T follicular helper cell (primary cell): ENCODE data around the gene ARRB2.

Experiments
- DNase-seq: peaks from one replicate; pipeline ENCODE4 v3.0.0-alpha.2; 2020; ENCODE audit warnings: low read depth

Gene ARRB2

DNA sequence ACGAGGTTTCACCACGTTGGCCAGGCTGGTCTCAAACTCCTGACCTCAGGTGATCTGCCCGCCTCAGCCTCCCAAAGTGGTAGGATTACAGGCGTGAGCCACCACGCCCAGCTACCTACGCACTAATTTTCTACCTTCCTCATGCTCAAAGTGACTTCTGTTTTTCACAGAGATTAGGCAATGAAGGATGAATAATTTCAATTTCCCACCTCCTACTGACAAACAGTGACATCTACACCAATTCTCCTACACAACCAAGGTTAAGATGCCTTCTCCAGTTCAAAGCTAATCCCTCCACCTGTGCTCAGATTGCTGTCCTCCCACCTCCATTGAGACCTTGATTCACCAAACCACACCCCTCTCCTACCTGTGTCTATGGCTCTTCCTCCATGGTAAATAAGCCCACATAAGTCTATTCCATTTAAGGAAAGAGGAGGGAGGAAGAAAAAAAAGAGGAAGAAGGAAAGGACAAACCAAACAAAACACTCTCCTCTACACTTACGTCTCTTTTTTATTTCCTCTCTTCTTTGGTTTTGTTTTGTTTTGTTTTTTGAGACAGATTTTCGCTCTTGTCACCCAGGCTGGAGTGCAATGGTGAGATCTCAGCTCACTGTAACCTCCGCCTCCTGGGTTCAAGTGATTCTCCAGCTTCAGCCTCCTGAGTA is 15.3 kb downstream of the ARRB2 start:
- DNase-seq, result no peak

DNA sequence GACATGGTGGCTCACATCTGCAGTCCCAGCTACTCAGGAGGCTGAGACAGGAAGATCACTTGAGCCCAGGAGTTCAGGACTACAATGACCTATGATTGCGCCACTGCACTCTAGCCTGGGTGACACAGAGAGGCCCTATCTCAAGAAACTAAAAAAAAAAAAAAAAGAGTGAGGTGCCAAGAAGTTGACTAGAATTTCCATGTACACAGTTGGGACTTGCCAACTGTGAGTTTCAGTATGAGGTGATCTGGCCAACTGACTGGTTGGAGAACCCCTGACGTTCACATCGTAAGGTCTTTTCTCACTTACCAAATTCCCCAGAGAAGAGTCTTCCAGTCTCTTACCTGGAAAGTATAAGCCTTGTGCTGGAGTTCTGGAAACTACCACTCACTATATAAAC is 17.7 kb downstream of the ARRB2 start:
- DNase-seq, result no peak

- DNase-seq, result no peak
Measured at GRCh38 chr17:4733073-4733531, 22.7 kb downstream of the ARRB2 start.

DNA sequence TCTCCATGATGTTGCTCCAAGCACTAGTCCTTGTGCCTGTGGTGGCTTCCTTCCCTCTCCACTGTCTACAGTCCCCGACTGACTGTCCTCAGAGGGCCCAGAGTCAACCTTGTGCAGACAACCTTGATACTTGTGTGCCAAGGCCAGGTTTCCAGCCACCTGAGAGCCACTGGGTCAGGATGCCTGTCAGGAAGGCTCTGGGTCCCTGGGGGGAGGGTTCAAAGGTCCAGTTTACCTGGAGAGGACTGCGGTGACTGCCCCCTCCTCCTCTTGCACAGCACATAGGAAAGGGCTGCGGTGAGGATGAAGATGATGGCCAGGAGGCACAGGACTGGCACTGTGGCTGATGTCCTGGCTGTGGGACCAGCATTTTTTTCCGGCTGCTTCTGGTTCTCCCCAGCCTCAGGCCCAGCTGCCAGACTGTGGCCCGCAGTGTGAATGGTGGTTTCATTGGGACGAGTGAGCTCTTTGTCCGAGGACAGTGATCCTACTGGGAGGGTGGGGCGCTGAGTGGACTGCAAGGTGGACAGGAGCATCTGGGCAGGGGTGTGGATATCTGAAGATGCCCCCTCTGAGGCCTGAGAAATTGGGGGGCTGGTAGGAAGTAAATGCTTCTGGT is 24.5 kb downstream of the ARRB2 start:
- no peak for DNase-seq

- DNase-seq, result no peak
Measured at GRCh38 chr17:4735876-4736651, 25.6 kb downstream of the ARRB2 start.

GRCh38 chr17:4738136-4739121 is 28.0 kb downstream of the ARRB2 start:
- no peak for DNase-seq

- DNase-seq, result peak; percentile 51
Measured at GRCh38 chr17:4739122-4740024, 28.9 kb downstream of the ARRB2 start, which contains the start of the genes CXCL16 and ZMYND15. Gene CXCL16, minus strand, starts transcription at chr17:4739928. Its CDS starts 589 bp downstream, at chr17:4739339. Gene ZMYND15, plus strand, starts transcription at chr17:4739833. Its CDS starts 716 bp downstream, at chr17:4740549.

DNA sequence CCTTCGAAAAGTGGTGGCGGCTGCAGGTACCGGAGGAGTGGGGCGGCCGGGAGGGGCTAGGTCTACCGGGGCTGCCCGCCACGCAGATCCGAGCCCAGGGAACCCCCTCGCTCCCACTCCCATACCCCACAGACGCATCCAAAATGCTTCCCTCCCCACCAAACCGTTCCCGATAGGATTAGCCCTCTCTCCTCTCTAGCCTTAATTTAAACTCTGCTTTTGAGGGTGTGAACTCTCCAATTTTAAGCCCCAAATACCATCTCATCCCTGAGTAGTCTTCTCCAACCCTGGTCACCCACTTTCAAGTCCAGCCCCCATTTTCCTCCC is 29.6 kb downstream of the ARRB2 start:
- DNase-seq, result no peak

GRCh38 chr17:4740584-4740983 is 30.2 kb downstream of the ARRB2 start:
- DNase-seq, result no peak

- no peak for DNase-seq
Measured at GRCh38 chr17:4741544-4741943, 31.1 kb downstream of the ARRB2 start.

GRCh38 chr17:4742133-4742532 is 31.7 kb downstream of the ARRB2 start:
- no peak for DNase-seq

GRCh38 chr17:4742629-4743028 is 32.2 kb downstream of the ARRB2 start:
- DNase-seq, result no peak

DNA sequence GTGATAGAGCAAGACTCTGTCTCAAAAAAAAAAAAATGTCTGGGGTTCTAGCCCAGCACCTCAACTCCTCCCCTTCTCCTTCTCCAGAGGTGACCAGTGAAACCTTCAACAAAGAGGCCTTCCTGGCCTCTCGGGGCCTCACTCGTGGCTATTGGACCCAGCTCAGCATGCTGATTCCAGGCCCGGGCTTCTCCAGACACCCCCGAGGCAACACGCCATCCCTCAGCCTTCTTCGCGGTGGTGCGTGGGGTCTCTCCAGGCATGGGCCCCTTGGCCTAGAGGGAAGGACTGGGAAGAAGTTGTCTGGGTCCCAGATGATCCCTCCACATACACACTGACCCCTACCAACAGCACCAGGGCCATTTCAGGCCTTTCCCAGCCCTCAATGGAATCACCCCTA is 32.8 kb downstream of the ARRB2 start:
- no peak for DNase-seq

GRCh38 chr17:4743898-4744297 is 33.5 kb downstream of the ARRB2 start:
- no peak for DNase-seq

DNA sequence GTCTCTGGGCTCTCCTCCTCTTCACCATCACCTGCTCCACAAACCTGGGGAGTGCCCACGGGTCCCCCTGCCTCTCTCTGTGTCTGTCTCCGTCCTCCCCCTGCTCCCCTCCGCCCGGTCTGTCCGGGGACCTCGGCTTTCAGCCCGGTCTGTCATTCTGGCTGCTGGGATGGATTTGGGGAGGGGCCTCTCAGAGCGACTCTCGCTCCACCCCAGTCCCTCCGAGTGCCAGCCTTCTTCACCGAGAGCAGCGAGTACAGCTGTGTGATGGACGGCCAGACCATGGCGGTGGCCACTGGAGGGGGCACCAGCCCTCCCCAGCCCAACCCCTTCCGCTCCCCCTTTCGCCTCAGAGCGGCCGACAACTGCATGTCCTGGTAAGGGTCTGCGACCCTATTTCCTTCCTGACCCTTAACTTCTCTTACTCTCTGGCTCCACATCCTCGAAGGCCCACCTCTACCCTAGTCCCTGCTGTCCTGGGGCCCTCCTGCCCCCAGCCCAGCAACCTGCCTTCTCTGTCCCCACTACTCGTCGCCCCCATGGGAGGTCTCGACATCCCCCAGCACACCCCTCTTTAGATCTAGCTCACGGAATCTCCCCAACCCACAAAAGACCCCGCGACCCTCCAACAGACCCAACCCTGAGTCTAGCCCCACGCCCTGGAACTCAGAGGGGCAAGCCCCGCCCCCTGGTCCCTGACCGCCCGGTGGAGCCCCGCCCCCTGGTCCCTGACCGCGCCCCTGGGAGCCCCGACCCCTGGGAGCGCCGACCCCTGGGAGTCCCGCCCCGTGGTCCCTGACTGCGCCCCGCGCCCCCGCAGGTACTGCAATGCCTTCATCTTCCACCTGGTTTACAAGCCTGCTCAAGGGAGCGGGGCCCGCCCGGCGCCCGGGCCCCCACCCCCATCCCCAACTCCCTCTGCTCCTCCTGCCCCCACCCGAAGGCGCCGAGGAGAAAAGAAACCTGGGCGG is 34.9 kb downstream of the ARRB2 start:
- no peak for DNase-seq

DNA sequence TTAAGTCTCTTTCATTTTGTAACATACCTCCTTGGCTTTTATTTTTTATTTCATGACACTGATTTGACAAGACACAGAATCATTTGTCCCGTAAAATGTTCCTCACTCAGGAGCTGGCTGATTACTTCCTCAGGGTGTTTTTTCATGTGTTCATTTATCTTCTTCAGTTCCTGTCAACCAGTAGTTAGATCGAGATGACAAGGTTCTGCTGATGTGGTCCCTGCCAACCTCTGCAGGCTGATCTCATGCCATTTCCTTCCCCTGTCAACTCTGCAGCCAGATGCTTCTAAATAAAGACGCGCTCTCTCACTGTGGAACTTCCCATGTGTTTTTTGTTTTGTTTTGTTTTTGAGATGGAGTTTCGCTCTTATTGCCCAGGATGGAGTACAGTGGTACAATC is 37.4 kb downstream of the ARRB2 start:
- DNase-seq, result no peak

GRCh38 chr17:4748686-4749085 is 38.3 kb downstream of the ARRB2 start:
- no peak for DNase-seq

- DNase-seq, result no peak
Measured at GRCh38 chr17:4750606-4751005, 40.2 kb downstream of the ARRB2 start.

- DNase-seq, result no peak
Measured at GRCh38 chr17:4751932-4752331, 41.5 kb downstream of the ARRB2 start.

- DNase-seq, result no peak
Measured at GRCh38 chr17:4753392-4753791, 43.0 kb downstream of the ARRB2 start.
